ENCODE measurements around the gene ROR1.

- TF ChIP-seq CTCF (IDR thresholded peaks at IDR 0.05) (no peak), EZH2 (IDR thresholded peaks at IDR 0.05) (no peak)
These were observed 83.1 kb downstream of the ROR1 start for GRCh38 chr1:63856924-63857323.

Data from neural progenitor cell (in vitro differentiated cells).